Stimulated activated CD4-positive, alpha-beta T cell treated with anti-CD3 and anti-CD28 coated beads, TNF-alpha, amount 100 ng/mL, for 24 hours (primary cell): Measurements from ENCODE around the gene ENDOU.

Source experiments
- DNase-seq, 3 experiments: peaks; one replicate each; pipeline ENCODE4 v3.0.0-alpha.2; 2020; ENCODE audit warnings: low read depth in 3 of 3

The ENDOU gene, protein sequence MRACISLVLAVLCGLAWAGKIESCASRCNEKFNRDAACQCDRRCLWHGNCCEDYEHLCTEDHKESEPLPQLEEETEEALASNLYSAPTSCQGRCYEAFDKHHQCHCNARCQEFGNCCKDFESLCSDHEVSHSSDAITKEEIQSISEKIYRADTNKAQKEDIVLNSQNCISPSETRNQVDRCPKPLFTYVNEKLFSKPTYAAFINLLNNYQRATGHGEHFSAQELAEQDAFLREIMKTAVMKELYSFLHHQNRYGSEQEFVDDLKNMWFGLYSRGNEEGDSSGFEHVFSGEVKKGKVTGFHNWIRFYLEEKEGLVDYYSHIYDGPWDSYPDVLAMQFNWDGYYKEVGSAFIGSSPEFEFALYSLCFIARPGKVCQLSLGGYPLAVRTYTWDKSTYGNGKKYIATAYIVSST

DNA sequence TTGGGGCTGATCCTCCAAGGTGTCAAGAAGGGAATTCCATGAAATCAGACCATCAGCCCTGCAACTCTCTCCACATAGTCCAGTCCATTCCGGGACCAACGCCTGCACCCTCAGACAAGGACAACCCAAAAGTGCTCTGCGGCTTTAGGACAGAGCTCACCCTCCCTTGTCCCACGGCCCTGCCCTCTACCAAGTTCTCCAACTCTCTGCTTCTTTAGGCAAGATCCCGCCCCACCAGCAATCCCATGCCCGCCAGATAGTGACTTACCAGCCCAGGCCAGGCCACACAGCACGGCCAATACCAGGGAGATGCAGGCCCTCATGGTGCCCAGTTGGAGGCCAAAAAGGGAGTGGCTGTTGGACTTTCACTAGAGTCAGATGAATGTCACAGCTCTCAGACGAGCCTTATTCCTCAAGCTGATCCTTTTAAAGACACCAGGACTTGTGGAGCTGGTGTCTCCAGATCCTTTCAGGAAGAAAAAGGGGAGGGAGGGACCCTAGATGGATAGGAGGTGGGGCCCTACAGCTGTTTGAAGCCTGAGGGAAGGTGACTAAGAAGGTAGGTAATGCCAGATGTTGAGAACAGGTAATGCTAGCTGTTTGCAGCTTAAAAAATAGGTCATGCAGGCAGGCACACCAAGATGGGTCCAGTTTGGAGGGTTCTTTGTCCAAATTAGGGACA, at the start of gene ENDOU:
Gene ENDOU (minus strand): TSS at position 400 of the 682 bp plus-strand sequence. CDS start 77 bp downstream, at position 323.
- DNase-seq = no peak

DNA sequence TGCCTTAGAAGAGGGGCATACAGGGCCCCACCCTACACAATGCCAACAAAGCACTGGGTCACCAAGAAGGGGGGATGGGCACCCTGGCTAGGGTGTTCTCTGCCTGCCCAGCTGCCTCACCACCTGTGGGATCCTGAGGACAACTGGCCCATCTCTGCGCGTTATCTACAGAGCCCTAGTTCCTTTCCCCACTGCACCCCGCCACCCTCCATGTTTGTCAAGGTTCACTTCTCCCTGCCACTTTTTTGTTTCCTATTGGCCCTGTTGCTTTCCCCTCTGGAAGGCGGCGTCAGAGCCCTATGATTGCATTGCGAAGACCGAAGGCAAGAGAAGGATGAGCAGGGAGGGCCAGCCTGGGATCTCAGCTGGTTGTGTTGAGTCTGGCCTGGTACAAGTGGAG, 49.4 kb upstream of the ENDOU start:
- DNase-seq = no peak

DNA sequence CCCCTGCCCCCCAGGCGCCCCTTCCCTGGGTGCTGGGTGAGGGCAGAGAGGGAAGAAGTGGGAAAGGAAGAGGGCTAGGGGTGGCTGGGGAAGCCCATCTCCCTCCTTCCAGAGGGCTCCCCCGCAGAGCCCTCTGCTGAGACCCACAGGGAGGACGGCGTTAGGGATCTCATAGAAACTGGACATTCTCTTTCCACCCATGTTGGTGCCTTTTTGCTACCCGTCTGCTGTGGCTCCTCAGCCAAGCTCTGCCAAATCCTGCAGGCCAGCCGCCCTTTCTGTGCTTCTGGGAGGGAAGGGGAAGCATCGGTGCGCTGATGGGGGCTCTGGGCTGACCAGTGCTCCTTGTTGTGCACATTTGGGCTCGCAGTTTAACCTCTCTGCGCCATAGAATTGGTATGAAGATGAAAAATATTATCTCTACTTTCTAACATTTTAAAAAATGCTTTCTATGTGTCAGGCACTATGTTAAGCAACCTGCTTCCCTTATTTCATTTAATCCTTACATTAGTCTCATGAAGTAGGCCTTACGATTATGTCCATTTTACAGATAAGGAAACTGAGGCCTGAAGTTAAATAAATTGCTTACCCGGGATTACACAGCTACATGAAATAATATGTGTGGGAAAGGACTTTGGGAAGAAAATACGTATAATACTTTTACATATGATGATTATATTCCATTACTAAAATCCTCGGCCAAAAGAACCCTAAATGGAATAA, 48.7 kb upstream of the ENDOU start:
- no peak for DNase-seq

DNA sequence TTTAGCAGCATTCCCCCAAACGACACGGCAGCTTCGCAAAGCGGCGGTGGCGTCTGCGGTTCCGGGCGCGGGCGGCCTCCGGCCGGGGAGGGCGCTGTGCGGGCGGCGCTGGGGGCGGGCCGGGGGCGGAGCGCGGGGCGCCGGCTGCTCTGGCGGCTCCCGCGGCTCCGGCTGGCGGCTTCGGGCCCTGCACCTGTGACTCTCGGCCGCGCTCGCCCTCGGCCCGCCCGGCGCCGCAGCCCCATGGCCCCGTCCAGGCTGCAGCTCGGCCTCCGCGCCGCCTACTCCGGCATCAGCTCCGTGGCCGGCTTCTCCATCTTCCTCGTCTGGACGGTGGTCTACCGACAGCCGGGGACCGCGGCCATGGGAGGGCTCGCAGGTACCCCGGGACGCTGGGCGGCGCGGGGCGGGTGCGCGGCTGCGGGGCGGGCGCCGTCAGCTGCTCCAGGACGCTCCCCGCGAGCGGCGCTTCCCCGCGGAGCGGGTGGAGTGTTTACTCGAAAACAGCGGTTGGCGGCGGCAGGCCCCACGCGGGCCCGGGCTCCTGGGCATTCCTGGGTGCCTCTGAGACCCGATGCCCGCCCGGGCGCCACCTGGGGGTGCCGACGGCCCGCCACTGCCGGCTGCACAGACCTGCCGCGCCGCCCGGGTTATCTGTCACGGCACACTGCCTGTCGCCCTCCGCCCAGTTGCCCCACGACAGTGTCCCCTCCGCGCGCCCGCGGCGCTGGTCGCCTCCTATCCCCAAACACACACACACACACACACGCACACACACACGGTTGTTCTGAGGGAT, 48.0 kb upstream of the ENDOU start, which contains the start of gene SLC48A1:
Gene SLC48A1 (plus strand): TSS at position 177 of the 796 bp plus-strand sequence. CDS start 67 bp downstream, at position 244.
- DNase-seq = peak; percentile 27 to 71 (median 53)

DNA sequence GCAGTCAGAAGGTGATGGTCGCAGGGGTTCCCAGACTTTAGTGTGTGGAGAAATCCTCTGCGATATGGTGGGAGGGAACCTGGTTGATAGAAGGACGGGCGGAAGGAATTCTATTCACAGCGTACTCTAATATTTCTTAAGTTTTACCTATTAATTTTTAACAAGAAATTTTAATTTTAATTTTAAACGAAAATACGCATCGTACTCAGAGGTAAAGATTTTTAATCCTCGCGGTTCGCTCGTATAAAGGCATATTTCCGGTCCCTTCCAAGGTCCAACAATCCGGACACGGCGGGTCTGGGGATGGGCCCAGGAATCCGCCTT, 47.4 kb upstream of the ENDOU start:
- no peak for DNase-seq

DNA sequence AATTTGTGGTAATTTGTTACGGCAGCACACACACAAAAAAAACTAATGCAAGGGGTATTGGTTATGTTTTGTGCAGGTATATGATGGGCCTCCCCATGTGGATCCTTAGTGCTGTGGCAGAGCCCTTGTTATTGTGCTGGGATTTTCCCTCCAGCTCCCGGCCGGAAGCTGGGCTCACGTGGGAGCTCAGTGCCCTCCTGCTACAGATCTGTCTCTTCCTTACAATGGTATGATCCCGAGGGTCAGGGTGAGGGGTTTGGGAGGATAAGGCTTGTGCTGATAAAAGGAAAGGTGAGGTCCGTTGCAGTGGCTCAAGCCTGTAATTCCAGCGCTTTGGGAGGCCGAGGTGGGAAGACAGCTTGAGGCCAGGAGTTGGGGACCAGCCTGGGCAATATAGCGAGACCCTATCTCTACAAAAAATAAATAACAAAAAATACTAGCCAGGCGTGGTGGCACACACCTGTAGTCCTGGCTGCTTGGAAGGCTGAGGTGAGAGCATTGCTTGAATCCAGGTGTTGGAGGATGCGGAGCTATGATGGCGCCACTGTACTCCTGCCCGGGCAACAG, 46.9 kb upstream of the ENDOU start:
- no peak for DNase-seq

DNA sequence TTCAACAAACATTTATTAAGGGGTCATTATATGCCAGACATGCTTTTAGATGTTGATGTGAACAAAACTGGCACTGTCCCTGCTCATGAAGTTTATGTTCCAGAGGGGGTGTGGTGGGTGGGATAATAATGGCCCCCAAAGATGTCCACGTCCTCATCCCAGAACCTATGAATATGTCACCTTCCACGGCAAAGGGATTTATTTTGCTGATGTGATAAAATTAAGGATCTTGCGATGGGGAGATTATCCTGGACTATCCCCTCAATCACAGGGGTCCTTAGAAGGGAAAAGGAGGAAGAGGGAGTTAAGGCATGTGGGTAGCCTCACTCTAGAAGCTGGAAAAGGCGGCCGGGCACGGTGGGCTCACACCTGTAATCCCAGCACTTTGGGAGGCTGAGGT, 46.0 kb upstream of the ENDOU start:
- no peak for DNase-seq

DNA sequence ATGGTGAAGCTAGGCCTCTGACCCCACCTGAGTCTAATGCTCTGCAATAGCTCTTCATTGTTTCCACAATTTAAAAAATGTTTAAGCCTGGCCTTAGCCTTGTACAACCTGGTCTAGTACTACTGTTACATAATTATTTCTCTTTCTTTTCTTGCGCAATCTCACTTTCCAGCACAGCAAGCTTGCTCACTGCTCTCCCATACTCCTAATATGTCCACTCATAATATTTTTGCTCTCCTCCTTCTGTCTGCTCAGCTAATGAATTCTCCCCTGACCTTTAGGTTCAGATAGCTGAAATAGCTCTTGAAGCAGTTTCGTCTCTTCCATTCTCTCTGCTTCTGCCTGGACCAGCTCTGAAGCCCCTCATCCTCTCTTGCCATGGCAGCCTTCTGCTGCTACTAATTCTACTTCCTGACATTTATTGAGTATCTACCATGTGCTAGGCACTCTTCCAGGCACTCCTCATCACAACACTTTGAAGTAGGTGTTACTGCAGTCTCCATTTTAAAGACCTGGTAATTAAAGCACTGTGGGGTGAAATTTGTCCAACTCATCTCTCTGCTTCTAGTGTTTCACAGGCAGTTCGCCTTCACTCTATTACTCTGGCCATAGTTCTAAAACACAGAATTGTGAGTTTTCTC, 44.9 kb upstream of the ENDOU start:
- no peak for DNase-seq

DNA sequence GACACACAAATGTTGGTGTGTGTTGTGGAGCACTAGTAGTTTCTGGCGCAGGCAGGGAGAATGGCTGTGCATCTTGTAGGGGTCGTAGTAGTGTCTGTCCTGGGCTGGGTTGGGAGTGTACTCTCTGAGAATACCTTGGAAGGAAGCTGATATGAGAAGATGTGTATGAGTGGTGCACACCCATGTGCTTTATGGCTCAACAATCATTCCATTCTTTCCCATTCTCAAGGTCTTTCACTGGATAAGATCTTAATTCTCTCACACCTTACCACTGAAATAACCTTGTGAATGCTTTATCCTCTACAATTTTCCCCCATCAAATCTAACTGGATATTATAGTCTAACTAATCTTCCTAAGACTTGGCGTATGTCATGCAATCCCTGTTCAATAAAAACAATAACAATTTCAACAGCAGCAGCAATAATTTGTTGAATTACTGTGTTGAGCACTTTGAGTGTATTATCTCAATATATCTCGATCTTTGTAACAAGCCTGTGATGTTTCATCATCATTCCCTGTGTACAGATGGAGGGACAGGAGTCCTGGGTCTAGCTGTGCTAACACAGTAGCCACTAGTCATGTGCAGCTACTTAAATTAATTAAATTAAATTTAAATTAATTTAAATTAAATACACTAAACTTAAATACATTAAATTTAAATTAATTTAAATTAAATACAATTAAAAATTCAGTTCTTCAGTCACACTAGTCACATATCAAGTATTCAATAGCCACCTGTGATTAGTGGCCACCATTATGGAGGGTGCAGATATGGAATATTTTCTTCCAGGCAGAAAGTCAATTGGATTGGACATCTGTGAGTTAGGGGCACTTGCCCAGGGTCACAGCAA, 44.2 kb upstream of the ENDOU start:
- DNase-seq = no peak

DNA sequence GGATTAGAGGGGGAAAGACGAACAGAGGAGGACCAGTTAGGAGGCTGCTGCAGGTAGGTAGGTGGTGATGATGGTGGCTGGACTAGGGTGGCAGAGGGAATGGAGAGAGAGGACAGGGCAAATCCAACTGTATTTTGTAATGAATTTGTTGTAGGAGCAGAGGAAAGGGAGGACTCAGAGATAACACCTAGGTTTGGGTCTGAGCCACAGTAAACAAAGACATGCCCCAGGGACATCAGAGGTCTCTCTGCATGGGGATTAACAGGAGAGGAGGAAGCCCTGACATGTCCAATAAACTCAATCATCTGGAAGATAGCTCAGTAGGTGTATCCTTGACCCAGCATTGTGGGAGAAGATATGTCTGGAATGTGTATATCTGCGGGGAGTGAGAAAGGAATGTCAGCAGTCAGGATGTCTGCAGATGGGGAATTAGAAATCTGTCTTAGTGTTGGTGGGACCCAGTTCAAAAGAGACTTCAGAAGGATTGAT, 43.1 kb upstream of the ENDOU start:
- no peak for DNase-seq

DNA sequence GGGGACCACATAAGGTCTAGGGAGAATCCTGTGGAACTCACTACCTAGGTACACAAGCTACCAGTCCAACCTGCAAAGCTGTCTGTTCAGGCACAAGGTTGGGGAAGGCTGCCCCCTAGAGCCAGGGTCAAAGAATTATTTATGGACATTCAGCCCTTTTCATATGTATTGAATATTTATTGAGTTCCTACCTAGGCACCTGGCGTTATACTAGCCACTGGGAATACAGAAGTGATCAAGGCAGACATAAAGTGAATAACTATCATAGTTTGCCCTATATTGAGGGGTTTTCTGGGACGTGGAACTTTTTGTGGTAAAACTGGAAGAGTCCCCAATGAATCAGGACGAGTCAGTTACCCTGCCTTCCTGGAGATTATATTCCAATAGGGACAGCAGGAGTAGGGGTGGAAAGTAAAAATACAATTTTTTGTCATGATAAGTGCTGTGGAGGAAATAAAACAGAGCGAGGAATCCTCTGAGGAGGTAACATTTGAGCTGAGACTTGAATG, 42.0 kb upstream of the ENDOU start:
- peak; percentile 47 to 72 (median 48) for DNase-seq

DNA sequence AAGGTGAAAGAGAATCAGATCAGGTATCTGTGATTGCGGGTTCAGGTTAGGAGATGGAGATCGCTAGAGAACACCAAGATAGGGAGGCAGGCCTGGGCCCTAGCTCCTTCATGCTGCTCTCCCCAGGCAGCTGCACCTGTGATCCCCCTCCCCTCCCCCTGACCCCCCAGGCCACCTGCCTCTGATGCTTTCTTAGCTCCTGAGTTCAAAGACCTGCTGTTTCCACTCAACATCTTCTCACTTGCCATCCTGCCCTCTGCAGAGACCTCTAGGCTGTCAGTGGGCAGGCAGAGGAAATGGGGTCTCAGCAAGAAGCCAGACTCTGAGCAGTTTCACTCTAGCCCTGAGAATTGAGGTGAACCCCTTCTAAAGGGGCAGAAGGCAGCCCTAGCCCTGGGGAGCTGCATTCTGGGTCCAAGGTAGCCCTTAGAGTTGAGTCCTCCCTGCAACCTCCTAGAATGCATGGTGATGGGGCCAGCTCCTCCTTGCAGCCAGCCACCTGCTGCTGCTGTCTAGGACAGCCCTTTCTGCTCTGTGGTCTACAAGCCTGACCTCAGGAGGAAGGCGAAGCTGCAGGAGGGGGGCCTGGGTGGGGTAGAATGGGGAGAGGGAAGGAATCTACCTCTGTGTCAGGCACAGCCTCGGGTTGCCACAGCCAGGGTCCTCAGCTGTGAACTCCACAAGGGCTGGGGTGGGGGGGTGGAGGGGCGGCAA, 41.4 kb upstream of the ENDOU start:
- no peak for DNase-seq

DNA sequence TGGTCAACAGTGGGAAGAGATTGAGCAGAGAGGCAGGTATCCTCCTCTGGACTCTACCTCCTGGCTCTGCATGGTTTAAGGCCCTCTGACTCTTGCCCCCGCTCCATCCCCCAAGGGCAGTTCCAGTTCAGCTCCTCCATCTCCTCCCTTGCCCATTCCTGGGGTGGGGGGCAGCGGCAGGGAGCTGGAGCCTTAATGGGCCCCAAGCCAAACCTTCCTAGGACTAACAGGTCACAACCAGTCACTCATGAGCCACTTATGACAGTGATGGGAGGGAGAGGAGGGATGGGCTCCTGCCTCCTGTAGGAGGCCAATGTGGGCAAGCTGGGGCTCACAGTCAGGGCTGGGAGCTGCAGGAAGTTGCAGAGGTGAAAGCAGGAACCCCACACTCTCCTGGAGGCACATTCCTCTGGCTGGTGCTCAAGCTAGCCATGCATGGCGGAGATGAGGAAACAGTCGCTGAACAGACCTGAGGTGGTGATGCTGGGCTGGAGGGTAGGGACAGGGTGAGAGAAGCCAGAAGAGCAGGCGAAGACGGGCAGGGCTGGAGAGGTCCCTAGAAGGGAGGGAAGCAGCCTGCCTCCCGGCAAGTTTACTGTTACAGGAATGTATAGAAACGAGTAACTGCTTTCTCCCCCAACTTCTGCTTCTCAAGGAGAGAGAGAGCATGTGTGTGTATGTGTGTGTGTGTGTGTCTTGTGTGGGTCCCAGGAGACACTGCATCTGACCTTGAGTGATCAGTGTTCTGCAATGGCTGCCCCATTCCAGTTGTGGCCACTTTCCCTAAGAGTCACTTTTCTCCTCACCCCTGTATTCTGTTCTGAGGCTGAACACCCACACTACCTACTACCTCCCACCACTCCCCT, 38.4 kb upstream of the ENDOU start:
- no peak for DNase-seq

DNA sequence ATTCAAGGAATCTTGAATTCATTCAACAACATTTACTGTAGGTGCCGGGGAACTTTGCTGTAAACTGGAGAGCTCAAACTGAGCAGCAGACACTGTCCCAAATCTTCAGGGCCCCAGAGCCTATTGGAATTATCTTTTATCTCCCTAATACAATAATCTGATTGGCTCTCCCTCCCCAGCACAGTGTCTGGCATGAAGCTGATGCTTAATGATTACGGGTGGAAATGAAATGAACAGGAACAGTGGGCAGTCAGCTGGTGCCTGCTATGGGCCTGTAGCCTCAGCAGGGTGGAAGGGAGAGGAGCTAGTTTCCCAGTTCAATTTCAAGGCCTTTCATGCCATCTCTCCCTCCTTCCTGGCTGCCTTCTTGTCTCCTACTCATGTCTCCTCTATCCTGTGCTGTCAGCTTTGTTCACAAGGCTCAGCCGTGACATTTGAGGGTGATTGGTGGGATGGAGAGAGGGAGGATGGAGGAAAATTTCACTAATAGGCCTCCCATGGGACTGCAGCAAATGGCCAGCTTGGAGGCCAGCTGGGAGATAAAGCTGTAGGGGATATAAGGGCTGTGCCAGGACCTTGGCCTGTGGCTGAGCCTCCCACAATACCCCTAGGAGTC, 37.7 kb upstream of the ENDOU start:
- DNase-seq = no peak

DNA sequence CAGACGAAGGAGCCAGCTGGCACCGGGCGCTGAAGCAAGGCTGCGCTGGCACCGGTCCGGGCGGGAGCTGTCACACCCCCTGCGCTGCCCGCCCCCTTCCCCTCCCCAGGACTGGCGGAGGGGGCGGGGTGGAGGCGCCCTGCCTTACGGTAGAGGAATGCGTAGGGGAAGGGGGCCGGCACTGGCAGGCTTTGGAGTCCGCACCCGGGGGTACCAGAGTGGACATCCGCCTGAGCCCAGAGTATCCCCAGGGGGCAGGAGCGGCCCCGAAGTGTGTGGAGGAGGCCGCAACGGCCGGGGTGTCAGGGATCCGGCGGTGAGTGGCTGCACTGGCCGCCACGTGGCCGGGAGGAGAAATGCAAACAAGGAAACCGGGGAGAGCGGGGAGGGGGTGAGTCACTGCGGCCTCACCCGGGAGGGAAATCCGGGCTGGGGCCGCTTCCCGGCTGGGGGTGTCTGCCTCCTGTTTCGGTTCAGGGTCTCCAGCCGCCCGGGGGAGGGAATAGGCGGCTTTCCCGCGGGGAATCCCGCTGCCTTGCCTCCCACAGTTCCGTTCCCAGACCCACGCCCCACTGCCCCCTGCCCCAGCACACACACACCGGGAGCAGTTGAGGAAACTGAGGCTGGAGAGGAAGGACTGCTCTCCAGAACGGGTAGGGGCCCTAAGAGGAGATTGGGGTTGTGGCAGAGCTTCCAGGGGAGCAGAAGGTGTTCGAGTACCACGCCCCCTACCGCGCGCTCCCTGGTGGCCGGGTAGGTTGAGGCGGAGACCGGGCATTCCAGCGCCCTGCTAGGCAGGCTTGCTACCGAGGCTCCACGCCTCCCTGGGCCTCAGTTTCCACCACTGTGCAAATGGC, 33.8 kb upstream of the ENDOU start, which contains the start of gene RAPGEF3:
Gene RAPGEF3 (minus strand): TSS at position 47 of the 857 bp plus-strand sequence. CDS start 324 bp downstream, outside the sequence.
- DNase-seq = peak; percentile 46 to 72 (median 47)

DNA sequence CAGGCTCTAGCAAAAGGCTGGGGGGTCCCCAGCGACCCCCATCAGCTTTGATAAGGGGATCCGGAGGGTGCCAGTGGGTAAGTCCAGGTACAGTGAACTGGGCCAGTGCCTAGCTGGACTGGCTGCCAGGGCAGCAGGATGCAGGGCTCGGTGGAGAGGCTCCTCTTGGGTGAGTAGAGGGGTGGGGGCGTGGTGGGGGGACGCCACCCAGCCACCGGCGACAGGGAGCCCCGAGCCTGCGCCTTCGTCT, 33.2 kb upstream of the ENDOU start:
- DNase-seq = no peak
